Transverse colon (tissue), 4 donors: ENCODE measurements around the gene CD84. TPM values are rescaled to one million over a fixed set of nuclear protein-coding genes. Genes with fewer than 3 reads are reported as not detected.
A peak's percentile ranks its signal among the peaks of the same experiment; 100 is the strongest.

Source experiments
- DNase-seq: peaks from one replicate; pipeline ENCODE4 v3.0.0-alpha.2; 2019
- H3K27ac ChIP-seq, 4 donors: fragments of 200-600 bp; sonication (generic); 2 replicates each; pipeline ENCODE4 v1.5.1; 2016 to 2018; ENCODE audit warnings: inconsistent platforms in 4 of 4
- H3K27me3 ChIP-seq: fragments of 200-600 bp; sonication (generic); 2 replicates; pipeline ENCODE4 v1.5.1; 2017; ENCODE audit warnings: inconsistent platforms
- H3K36me3 ChIP-seq, 4 donors: fragments of 200-600 bp; sonication (generic); 2 replicates each; pipeline ENCODE4 v1.5.1; 2017 to 2019; ENCODE audit warnings: inconsistent platforms in 4 of 4
- H3K4me1 ChIP-seq, 4 donors: fragments of 200-600 bp; sonication (generic); 2 replicates each; pipeline ENCODE4 v1.5.1; 2017 to 2020; ENCODE audit warnings: inconsistent platforms in 4 of 4
- H3K4me3 ChIP-seq, 4 donors: fragments of 200-600 bp; sonication (generic); 1 replicate in 1 of 4; 2 replicates in 3 of 4; pipeline versions ENCODE4 v1.5.1 to v1.6.1; 2017 to 2019; ENCODE audit warnings: inconsistent platforms in 4 of 4
- H3K9me3 ChIP-seq, 2 donors: fragments of 200-600 bp; sonication (generic); 2 replicates each; pipeline ENCODE4 v1.5.1; 2017 to 2019; ENCODE audit warnings: inconsistent platforms in 2 of 2
- CTCF ChIP-seq, 5 experiments: fragments of 200-600 bp in 3 of 5; fragments of 450-650 bp in 2 of 5; sonication (generic) in 3 of 5; IDR thresholded peaks; 1 replicate in 2 of 5; 2 replicates in 3 of 5; pipeline ENCODE4 v1.5.1; 2016 to 2017; ENCODE audit warnings: antibody characterized with exemption in 5 of 5, inconsistent platforms in 3 of 5, mild to moderate bottlenecking in 2 of 5, moderate library complexity in 1 of 5
- EP300 ChIP-seq: sonication (generic); formaldehyde crosslinking; IDR thresholded peaks from one replicate; pipeline ENCODE4 v1.6.1; 2017; ENCODE audit warnings: antibody characterized with exemption, low read depth
- POLR2A ChIP-seq: fragments of 450-650 bp; IDR thresholded peaks from one replicate; pipeline ENCODE4 v1.6.1; 2016; ENCODE audit warnings: antibody characterized with exemption, mild to moderate bottlenecking, moderate library complexity
- POLR2AphosphoS5 ChIP-seq, 3 donors: sonication (generic); formaldehyde crosslinking; IDR thresholded peaks; one replicate each; pipeline ENCODE4 v1.6.1; 2016; ENCODE audit warnings: antibody characterized with exemption in 3 of 3
- WGBS, 2 donors: methylation state at CpG; one replicate each; pipeline ENCODE4 v1.1.5; 2018; ENCODE audit warnings: low coverage in 1 of 2; 5-methylcytosine and 5-hydroxymethylcytosine counted together
- in situ Hi-C, 4 donors: fragments of 200-750 bp; cut with MboI; loops; one replicate each; pipeline versions ENCODE4 v1.15.0 to v1.15.1; 2017; ENCODE audit warnings: low sequenced_read_pairs in 3 of 4, low pct_ligation_motif_present in 1 of 4, low pct_unique_long_range_greater_than_20kb in 1 of 4
- intact Hi-C: fragments of 100-400 bp; cut with DNase I; formaldehyde crosslinking; loops from one replicate; pipeline ENCODE4 v1.15.1; 2023; ENCODE audit warnings: low total_unique reads
- total RNA-seq, 4 donors: library from RNA; depleted of rRNA; stranded (reverse); fragments of >200 nt; gene quantifications; one replicate each; pipeline ENCODE4 v1.1.0, GENCODE V29; 2016

The CD84 gene
- total RNA-seq, 4 donors from 2014 or later: 1.4 to 8.6 (median 5.8) TPM

GRCh38 chr1:160522622-160523345 lies 56.5 kb downstream of the CD84 start, which contains the start of gene SLAMF6:
SLAMF6 (minus strand) TSS chr1:160523255; CDS start chr1:160523192, 63 bp downstream.
- Histone ChIP-seq H3K4me1 (peaks cover 0 to 13% (median 0%) of the 10 kb centered on the region in 4 donors), H3K27me3 (no peaks in the 10 kb centered on the region), H3K36me3 (no peaks in the 10 kb centered on the region), H3K4me3 (peak within 1 kb of the TSS in 2 of 4 donors; percentile 16 to 28), H3K9me3 (no peaks in the 10 kb centered on the region), H3K27ac (peak within 1 kb of the TSS; percentile 21 to 62 (median 40))
- TF ChIP-seq POLR2AphosphoS5 (IDR thresholded peaks at IDR 0.05) (peak in 2 of 3 donors; percentile 35 to 55), EP300 (no peak), POLR2A (peak; percentile 35)
- peak; percentile 27 for DNase-seq
- WGBS, 2 donors: 38 to 51% methylated on average over 1 to 11 of the region's 11 CpGs
- in situ Hi-C loops (no loop called here), intact Hi-C loops (no loop called here)

- in situ Hi-C loops (no loop called here), intact Hi-C loops (no loop called here)
- Histone ChIP-seq H3K4me3 (peak overlapping the region in 1 of 4 donors; percentile 28), H3K9me3 (no peaks in the 10 kb centered on the region), H3K27ac (peak overlapping the region; percentile 21 to 62 (median 40)), H3K27me3 (no peaks in the 10 kb centered on the region), H3K4me1 (peaks cover 0 to 13% (median 0%) of the 10 kb centered on the region in 4 donors), H3K36me3 (no peaks in the 10 kb centered on the region)
- 54 to 64% methylated on average over 3 of the region's 3 CpGs for WGBS, 2 donors
- TF ChIP-seq CTCF (IDR thresholded peaks at IDR 0.05): no peak
- no peak for TF ChIP-seq POLR2A
- TF ChIP-seq EP300: no peak
- no peak for TF ChIP-seq POLR2AphosphoS5 (IDR thresholded peaks at IDR 0.05)
- no peak for DNase-seq
Observed at GRCh38 chr1:160522136-160522535, 57.2 kb downstream of the CD84 start.

- intact Hi-C loops (no loop called here), in situ Hi-C loops (no loop called here)
- 61 to 75% methylated on average over 2 of the region's 2 CpGs for WGBS, 2 donors
- H3K27ac ChIP-seq: peak overlapping the region; percentile 21 to 62 (median 48)
- TF ChIP-seq CTCF (IDR thresholded peaks at IDR 0.05) (no peak), POLR2A (no peak)
- no peaks in the 10 kb centered on the region for H3K36me3 ChIP-seq
- peak overlapping the region in 2 of 4 donors; percentile 2 to 28 for H3K4me3 ChIP-seq
- no peak for DNase-seq
- no peaks in the 10 kb centered on the region for H3K27me3 ChIP-seq
- peaks cover 0 to 13% (median 0%) of the 10 kb centered on the region in 4 donors for H3K4me1 ChIP-seq
- no peaks in the 10 kb centered on the region for H3K9me3 ChIP-seq
Observed at GRCh38 chr1:160521554-160521953, 57.7 kb downstream of the CD84 start.

- Histone ChIP-seq H3K27me3 (no peaks in the 10 kb centered on the region), H3K36me3 (no peaks in the 10 kb centered on the region), H3K4me1 (peaks cover 0 to 13% (median 0%) of the 10 kb centered on the region in 4 donors), H3K27ac (peak overlapping the region; percentile 21 to 62 (median 48)), H3K4me3 (peak overlapping the region in 1 of 4 donors; percentile 8), H3K9me3 (no peaks in the 10 kb centered on the region)
- in situ Hi-C loops (no loop called here), intact Hi-C loops (no loop called here)
- no peak for DNase-seq
- TF ChIP-seq CTCF (IDR thresholded peaks at IDR 0.05) (no peak), POLR2A (no peak), POLR2AphosphoS5 (IDR thresholded peaks at IDR 0.05) (no peak), EP300 (no peak)
- WGBS, 2 donors: 33 to 59% methylated on average over 1 to 3 of the region's 3 CpGs
Observed at GRCh38 chr1:160520999-160521398, 58.3 kb downstream of the CD84 start.
